Measurements from ENCODE around the gene C15orf61. TPM values are rescaled to one million over a fixed set of nuclear protein-coding genes. Genes with fewer than 3 reads are reported as not detected.

Gene C15orf61
- 3.0 and 5.6 TPM in 2 replicates for total RNA-seq

GRCh38 chr15:67521029-67521782, at the start of gene C15orf61:
C15orf61 (plus strand) TSS chr15:67521131; CDS start chr15:67521249, 118 bp downstream.

GRCh38 chr15:67542420-67543347, 21.8 kb downstream of the C15orf61 start, which contains the start of gene MAP2K5:
MAP2K5 (plus strand) TSS chr15:67542703; CDS start chr15:67543336, 633 bp downstream.

Other genes with a start within 250 kb of the C15orf61 start
- 5.1 and 6.0 TPM in 2 replicates for gene MAP2K5, start 21.6 kb downstream of the C15orf61 start, total RNA-seq